Karpas-422 (cell line): ENCODE data around the gene CRKL. TPM values are rescaled to one million over a fixed set of nuclear protein-coding genes. Genes with fewer than 3 reads are reported as not detected.
"Not testable (repeated sequence)": the region's sequence is repeated elsewhere in the genome, so short reads cannot be mapped to it uniquely, and the experiment has no call there.

Experiments
- DNase-seq: peaks from one replicate; pipeline ENCODE4 v3.0.0-alpha.2; 2015
- H2AFZ ChIP-seq: fragments of 200-600 bp; sonication (generic); 2 replicates; pipeline ENCODE4 v1.6.1; 2014; ENCODE audit warnings: antibody characterized with exemption, low read length, mixed read lengths
- H3K27ac ChIP-seq: fragments of 200-600 bp; sonication (generic); 2 replicates; pipeline ENCODE4 v1.5.1; 2014; ENCODE audit warnings: mild to moderate bottlenecking, low read length, moderate library complexity
- H3K27me3 ChIP-seq: fragments of 200-600 bp; sonication (generic); 2 replicates; pipeline ENCODE4 v1.6.1; 2014; ENCODE audit warnings: low read length, mixed read lengths
- H3K36me3 ChIP-seq: fragments of 200-600 bp; sonication (generic); 2 replicates; pipeline ENCODE4 v1.6.1; 2014; ENCODE audit warnings: low read length, mixed read lengths; ENCODE audit not compliant: insufficient read depth
- H3K4me1 ChIP-seq: fragments of 200-600 bp; sonication (generic); 2 replicates; pipeline ENCODE4 v1.6.1; 2014; ENCODE audit warnings: mild to moderate bottlenecking, low read length, mixed read lengths
- H3K4me2 ChIP-seq: fragments of 200-600 bp; sonication (generic); 2 replicates; pipeline ENCODE4 v1.6.1; 2014; ENCODE audit warnings: low read length, low read depth, mild to moderate bottlenecking; ENCODE audit not compliant: poor library complexity, severe bottlenecking
- H3K4me3 ChIP-seq: fragments of 200-600 bp; sonication (generic); 2 replicates; pipeline ENCODE4 v1.5.1; 2014; ENCODE audit warnings: mild to moderate bottlenecking, antibody characterized with exemption, low read length, mixed read lengths
- H3K79me2 ChIP-seq: fragments of 200-600 bp; sonication (generic); 2 replicates; pipeline ENCODE4 v1.6.1; 2014; ENCODE audit warnings: mild to moderate bottlenecking, low read length, mixed read lengths
- H3K9ac ChIP-seq: fragments of 200-600 bp; sonication (generic); 2 replicates; pipeline ENCODE4 v1.6.0; 2014; ENCODE audit warnings: low read length
- H3K9me2 ChIP-seq: fragments of 200-600 bp; sonication (generic), shearing (Covaris generic); replicated peaks from 2 replicates; pipeline ENCODE4 v1.6.0; 2014; ENCODE audit warnings: mild to moderate bottlenecking, low read length, moderate library complexity; ENCODE audit not compliant: insufficient read depth
- H3K9me3 ChIP-seq: fragments of 300-700, 200-600 bp; sonication (generic); 2 replicates; pipeline ENCODE4 v1.6.1; 2014; ENCODE audit warnings: low read length, mixed read lengths
- H4K20me1 ChIP-seq: fragments of 200-600 bp; sonication (generic); 2 replicates; pipeline ENCODE4 v1.6.1; 2014; ENCODE audit warnings: mild to moderate bottlenecking, antibody characterized with exemption, low read length, low read depth; ENCODE audit not compliant: insufficient read depth
- total RNA-seq: library from RNA; depleted of rRNA; stranded (reverse); fragments of >200 nt; shearing (Covaris generic); gene quantifications from 2 replicates; pipeline ENCODE4 v1.2.3, GENCODE V29; 2014; ENCODE audit warnings: low replicate concordance

The CRKL gene
- total RNA-seq, 1 experiment from 2014 or later, result 58.4 TPM

DNA sequence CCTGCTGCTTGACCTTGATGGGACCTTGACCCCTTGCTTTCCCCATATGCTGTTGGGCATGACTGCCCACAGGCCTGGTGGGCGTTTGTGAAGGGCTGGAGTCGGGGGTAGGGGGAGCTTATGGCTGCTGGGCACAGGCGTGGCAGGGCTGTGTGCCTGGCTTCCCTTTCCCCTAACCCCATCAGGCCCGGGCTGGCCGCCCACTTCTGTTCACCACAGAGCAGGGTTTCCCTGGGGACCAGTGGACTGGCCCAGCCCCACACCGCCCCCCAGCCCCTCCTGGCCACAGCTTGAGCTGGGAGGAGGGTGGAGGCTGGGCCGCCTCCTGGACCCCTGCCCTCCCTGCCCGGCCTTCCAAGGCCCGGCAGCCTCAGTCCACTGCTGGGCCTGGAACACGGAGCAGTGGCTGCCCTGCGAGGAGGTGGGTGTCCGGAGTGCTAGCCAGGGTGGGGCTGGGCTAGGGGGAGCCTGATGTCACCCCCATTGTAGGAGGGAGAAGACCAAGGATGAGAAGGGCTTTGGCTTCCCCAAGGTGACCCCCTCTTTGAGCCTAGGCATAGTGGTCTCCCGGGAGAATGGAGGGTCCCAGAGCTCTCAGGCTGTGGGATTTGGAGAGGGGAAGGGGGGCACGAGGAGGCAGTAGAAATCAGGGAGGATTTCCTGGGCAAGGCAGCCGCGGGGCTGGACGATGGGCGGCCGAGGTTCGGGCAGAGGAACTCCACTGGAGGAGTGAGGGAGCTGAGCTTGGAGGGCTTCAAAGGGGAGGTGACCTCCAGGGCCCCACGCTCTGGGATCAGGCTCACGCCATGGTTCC is 49.9 kb downstream of the CRKL start, which contains the start of gene AIFM3:
Gene AIFM3, plus strand, starts transcription at position 373 of the 814 bp plus-strand sequence. CDS start 690 bp downstream, outside the sequence.
- no peaks in the 10 kb centered on the region for H3K9me2 ChIP-seq
- no peaks in the 10 kb centered on the region for H3K27me3 ChIP-seq
- H3K79me2 ChIP-seq, result no peaks in the 10 kb centered on the region
- H2AFZ ChIP-seq, result no peak within 1 kb of the TSS
- no peak within 1 kb of the TSS for H3K9ac ChIP-seq
- no peak for DNase-seq
- H3K9me3 ChIP-seq, result no peaks in the 10 kb centered on the region
- H3K27ac ChIP-seq, result no peak within 1 kb of the TSS
- H4K20me1 ChIP-seq, result no peaks in the 10 kb centered on the region
- no peak within 1 kb of the TSS for H3K4me3 ChIP-seq
- no peak within 1 kb of the TSS for H3K4me2 ChIP-seq
- H3K4me1 ChIP-seq, result no peaks in the 10 kb centered on the region; the same call in 1 of the 2 replicates
- H3K36me3 ChIP-seq, result no peaks in the 10 kb centered on the region

DNA sequence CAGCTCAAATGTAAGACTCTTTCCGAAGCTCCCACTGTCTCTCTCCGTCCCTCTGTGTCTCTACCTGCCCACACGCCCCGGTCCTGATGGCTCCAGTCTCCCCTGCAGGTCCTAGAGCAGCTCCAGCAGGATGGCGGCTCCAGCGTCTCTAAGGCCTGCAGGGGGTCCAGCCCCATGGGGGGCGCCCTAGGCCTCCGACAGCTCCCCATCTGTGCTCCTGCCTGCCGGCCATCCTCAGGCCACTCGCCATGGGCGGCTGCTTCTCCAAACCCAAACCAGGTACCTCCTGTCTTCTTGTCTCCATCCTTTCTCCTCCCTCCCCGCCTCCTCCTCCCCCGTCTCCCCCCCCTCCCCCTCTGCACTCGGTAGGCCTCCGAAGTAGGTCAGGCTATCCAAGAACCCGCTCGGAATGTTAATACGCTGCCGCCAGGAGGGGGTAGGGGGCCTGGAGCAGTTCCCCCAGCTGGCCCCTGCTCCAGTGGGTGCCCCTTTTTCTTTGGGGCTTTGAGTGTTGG is 50.5 kb downstream of the CRKL start:
- H3K4me1 ChIP-seq, result peaks cover 4% of the 10 kb centered on the region; the same call in 1 of the 2 replicates
- no peaks in the 10 kb centered on the region for H4K20me1 ChIP-seq
- H3K27me3 ChIP-seq, result no peaks in the 10 kb centered on the region
- no peaks in the 10 kb centered on the region for H3K9me2 ChIP-seq
- H3K4me2 ChIP-seq, result no peak overlapping the region
- no peak overlapping the region for H2AFZ ChIP-seq
- DNase-seq, result no peak
- no peaks in the 10 kb centered on the region for H3K36me3 ChIP-seq
- H3K79me2 ChIP-seq, result no peaks in the 10 kb centered on the region
- H3K27ac ChIP-seq, result no peak overlapping the region
- no peak overlapping the region for H3K4me3 ChIP-seq
- H3K9ac ChIP-seq, result no peak overlapping the region
- H3K9me3 ChIP-seq, result no peaks in the 10 kb centered on the region

DNA sequence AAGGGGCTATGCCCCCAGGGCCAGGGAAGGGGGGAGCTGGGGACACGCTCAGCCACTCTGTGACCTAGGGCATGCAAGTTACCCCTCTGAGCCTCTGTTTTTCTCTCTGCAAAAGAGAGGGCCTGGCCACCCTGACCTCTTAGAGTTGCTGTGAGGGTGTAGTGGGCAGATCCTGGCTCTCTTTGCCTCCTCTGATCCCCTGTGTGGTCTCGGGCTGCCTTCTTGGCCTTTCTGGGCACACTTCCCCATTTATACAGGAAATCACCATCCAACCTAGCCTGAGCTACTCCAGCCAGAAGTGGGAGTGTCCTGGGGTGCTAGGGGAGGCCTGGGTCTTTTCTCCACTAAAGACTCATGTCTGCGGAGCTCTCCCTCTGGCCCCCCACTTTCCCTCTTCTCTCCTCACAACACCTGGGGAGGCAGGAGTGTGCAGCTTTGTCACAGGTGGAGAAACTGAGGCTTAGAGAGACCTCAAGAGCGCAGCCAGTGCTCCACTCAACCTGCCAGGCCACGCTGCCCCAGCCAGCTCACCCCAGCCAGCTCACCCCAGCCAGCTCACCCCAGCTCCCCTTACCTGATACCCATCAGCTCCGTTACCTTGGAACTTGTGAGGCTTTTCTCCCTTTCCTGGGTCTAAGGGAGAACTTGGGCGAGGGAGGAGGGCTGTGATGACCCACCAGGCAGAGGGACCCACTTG is 51.2 kb downstream of the CRKL start:
- Histone ChIP-seq H3K4me3 (no peak overlapping the region), H3K9me3 (no peaks in the 10 kb centered on the region), H3K4me2 (no peak overlapping the region), H3K79me2 (no peaks in the 10 kb centered on the region), H4K20me1 (no peaks in the 10 kb centered on the region), H3K4me1 (peaks cover 4% of the 10 kb centered on the region; the same call in 1 of the 2 replicates), H3K27ac (no peak overlapping the region), H3K36me3 (no peaks in the 10 kb centered on the region), H2AFZ (no peak overlapping the region), H3K27me3 (no peaks in the 10 kb centered on the region), H3K9ac (no peak overlapping the region), H3K9me2 (no peaks in the 10 kb centered on the region)
- DNase-seq, result peak; percentile 62

DNA sequence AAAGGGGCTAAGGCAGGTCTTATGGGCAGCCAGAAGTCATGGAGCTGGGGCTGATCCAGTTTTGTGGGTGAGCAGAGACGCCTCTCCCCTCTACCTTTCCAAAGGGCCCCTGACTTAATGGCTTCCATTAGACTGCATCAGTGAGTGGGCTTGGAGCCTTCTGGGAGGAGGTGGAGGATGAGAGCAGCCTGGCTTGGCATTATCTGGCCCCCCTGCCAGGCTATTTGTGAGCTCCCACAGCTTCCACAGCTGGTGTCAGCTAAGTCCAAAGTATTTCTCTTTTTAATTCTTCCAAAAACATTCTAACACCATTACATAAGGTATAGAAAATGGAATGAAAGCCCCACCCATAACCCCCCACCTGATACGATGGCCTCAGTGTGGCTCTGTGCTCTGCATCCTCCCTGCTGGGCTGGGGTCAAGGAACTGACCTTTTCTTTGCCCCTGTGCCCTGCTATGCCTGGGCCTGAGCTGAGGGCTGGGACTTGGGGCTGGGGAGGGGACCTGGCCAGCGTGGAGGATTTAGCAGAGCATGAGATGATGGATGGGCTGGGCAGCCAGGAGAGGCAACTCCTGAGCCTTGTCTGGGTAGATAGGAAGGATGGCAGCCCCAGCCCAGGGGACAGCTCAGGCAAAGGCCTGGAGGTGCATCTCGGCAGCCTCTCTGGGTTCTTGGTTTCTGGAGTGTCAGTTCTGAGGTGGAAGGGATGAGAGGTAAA is 53.9 kb downstream of the CRKL start:
- no peaks in the 10 kb centered on the region for H3K79me2 ChIP-seq
- no peak overlapping the region for H3K27ac ChIP-seq
- no peaks in the 10 kb centered on the region for H3K9me3 ChIP-seq
- no peak overlapping the region for H3K4me2 ChIP-seq
- H3K36me3 ChIP-seq, result no peaks in the 10 kb centered on the region
- H3K9ac ChIP-seq, result no peak overlapping the region
- H3K9me2 ChIP-seq, result no peaks in the 10 kb centered on the region
- no peaks in the 10 kb centered on the region for H4K20me1 ChIP-seq
- no peak overlapping the region for H3K4me3 ChIP-seq
- no peaks in the 10 kb centered on the region for H3K27me3 ChIP-seq
- H2AFZ ChIP-seq, result no peak overlapping the region
- H3K4me1 ChIP-seq, result peaks cover 4% of the 10 kb centered on the region; the same call in 1 of the 2 replicates
- no peak for DNase-seq

DNA sequence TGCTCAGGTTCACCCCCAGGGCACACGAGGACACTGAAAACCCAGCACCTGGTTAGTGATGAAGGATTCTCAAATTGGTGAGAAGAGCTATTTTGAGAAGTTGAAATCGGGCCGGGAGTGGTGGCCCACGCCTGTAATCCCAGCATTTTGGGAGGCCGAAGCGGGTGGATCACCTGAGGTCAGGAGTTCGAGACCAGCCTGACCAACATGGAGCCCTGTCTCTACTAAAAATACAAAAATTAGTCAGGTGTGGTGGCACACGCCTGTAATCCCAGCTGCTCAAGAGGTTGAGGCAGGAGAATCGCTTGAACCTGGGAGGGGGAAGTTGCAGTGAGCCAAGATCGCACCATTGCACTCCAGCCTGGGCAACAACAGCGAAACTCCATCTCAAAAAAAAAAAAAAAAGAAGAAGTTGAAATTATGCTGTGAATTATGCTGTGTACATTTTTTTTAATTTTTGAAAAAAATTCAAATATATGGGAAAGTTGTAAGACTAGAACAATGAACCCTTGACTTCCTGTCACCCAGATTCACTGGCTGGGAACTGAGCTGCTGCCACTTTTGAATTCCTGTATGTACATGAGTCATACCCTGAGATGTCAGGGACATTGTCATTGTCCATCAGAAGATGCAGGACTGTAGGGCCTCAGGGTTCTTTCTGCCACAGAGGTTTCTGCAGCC is 54.9 kb downstream of the CRKL start:
- H3K9ac ChIP-seq, H2AFZ ChIP-seq, H3K27ac ChIP-seq, H3K9me2 ChIP-seq, H3K79me2 ChIP-seq, H3K4me1 ChIP-seq, H3K27me3 ChIP-seq, H3K9me3 ChIP-seq, H4K20me1 ChIP-seq, H3K4me3 ChIP-seq, H3K36me3 ChIP-seq, DNase-seq: not testable (repeated sequence)
- H3K4me2 ChIP-seq, result peak overlapping the region; percentile 19

DNA sequence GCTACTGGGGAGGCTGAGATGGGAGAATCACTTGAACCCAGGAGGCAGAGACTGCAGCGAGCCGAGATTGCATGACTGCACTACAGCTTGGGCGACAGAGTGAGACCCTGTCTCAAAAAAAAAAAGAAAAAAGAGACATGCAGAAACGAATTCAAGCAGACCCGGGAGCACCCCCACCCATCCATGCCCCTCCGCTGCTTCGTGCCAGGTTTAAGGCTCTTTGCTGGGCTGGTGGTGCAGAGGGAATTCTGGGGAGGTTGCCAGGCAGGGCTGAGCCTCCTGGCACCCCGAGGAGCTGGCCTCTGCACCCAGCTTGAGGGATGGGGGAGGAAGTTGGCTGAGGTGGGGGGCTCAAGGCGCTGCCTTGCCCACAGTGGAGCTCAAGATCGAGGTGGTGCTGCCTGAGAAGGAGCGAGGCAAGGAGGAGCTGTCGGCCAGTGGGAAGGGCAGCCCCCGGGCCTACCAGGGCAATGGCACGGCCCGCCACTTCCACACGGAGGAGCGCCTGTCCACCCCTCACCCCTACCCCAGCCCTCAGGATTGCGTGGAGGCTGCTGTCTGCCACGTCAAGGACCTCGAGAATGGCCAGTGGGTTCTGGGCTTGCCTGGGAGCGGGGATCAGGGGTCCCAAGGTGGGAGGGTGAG is 55.8 kb downstream of the CRKL start:
- Histone ChIP-seq H3K27me3 (no peaks in the 10 kb centered on the region), H2AFZ (no peak overlapping the region), H3K36me3 (no peaks in the 10 kb centered on the region), H3K9me2 (no peaks in the 10 kb centered on the region), H3K79me2 (no peaks in the 10 kb centered on the region), H3K9ac (no peak overlapping the region), H3K9me3 (no peaks in the 10 kb centered on the region), H3K27ac (no peak overlapping the region), H4K20me1 (no peaks in the 10 kb centered on the region), H3K4me1 (peaks cover 4% of the 10 kb centered on the region; the same call in 1 of the 2 replicates), H3K4me2 (no peak overlapping the region), H3K4me3 (no peak overlapping the region)
- no peak for DNase-seq

DNA sequence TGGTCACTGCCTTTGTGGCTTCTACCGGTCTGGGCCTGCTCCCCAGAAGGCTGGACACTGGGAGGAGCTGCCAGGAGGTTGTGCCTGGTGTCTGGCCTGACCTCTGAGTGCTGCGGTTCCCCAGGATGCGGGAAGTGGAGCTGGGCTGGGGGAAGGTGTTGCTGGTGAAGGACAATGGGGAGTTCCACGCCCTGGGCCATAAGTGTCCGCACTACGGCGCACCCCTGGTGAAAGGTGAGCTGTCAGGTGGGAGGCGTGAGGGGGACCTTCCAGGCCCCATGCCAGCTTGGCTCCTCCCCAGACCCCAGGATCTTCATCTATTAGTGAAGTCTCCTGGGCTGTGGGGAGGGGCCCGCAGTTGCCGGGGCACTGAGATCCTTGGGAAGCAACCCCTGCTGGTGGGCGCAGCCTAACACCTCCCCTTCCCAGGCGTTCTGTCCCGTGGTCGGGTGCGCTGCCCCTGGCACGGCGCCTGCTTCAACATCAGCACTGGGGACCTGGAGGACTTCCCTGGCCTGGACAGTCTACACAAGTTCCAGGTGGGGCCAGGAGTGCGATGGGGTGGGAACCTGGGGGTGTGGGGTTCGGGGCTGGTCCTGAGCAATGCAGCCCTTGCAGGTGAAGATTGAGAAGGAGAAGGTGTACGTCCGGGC is 56.6 kb downstream of the CRKL start:
- no peaks in the 10 kb centered on the region for H4K20me1 ChIP-seq
- no peak overlapping the region for H2AFZ ChIP-seq
- no peak overlapping the region for H3K27ac ChIP-seq
- H3K4me1 ChIP-seq, result peaks cover 4% of the 10 kb centered on the region; the same call in 1 of the 2 replicates
- no peak overlapping the region for H3K4me3 ChIP-seq
- H3K27me3 ChIP-seq, result no peaks in the 10 kb centered on the region
- no peaks in the 10 kb centered on the region for H3K9me3 ChIP-seq
- no peak overlapping the region for H3K9ac ChIP-seq
- no peak overlapping the region for H3K4me2 ChIP-seq
- no peaks in the 10 kb centered on the region for H3K79me2 ChIP-seq
- H3K9me2 ChIP-seq, result no peaks in the 10 kb centered on the region
- DNase-seq, result no peak
- no peaks in the 10 kb centered on the region for H3K36me3 ChIP-seq
